Muscle layer of duodenum (tissue), 2 donors: ENCODE data around the gene SIGLEC14.

ENCODE experiments used
- H3K27ac ChIP-seq: one replicate; pipeline ENCODE4 v1.7.0; 2013; ENCODE audit warnings: mild to moderate bottlenecking, low read length
- H3K27me3 ChIP-seq: one replicate; pipeline ENCODE4 v1.7.0; 2013; ENCODE audit warnings: low read depth, mild to moderate bottlenecking, control low read depth, low read length
- H3K36me3 ChIP-seq, 2 donors: one replicate each; pipeline ENCODE4 v1.7.0; 2013; ENCODE audit warnings: low read length in 2 of 2, control low read depth in 1 of 2, mild to moderate bottlenecking in 1 of 2; ENCODE audit not compliant: insufficient read depth in 2 of 2, control insufficient read depth in 1 of 2
- H3K4me1 ChIP-seq, 2 donors: one replicate each; pipeline ENCODE4 v1.7.0; 2013; ENCODE audit warnings: low read length in 2 of 2, mild to moderate bottlenecking in 2 of 2, control low read depth in 1 of 2, moderate library complexity in 1 of 2; ENCODE audit not compliant: insufficient read depth in 2 of 2, control insufficient read depth in 1 of 2
- H3K4me3 ChIP-seq, 2 donors: one replicate each; pipeline ENCODE4 v1.7.0; 2013; ENCODE audit warnings: low read length in 2 of 2, low read depth in 1 of 2, mild to moderate bottlenecking in 1 of 2
- H3K9me3 ChIP-seq, 2 donors: one replicate each; pipeline ENCODE4 v1.7.0; 2013; ENCODE audit warnings: low read length in 2 of 2, control low read depth in 1 of 2, mild to moderate bottlenecking in 1 of 2; ENCODE audit not compliant: control insufficient read depth in 1 of 2
- donor health status: healthy.

SIGLEC14 gene

DNA sequence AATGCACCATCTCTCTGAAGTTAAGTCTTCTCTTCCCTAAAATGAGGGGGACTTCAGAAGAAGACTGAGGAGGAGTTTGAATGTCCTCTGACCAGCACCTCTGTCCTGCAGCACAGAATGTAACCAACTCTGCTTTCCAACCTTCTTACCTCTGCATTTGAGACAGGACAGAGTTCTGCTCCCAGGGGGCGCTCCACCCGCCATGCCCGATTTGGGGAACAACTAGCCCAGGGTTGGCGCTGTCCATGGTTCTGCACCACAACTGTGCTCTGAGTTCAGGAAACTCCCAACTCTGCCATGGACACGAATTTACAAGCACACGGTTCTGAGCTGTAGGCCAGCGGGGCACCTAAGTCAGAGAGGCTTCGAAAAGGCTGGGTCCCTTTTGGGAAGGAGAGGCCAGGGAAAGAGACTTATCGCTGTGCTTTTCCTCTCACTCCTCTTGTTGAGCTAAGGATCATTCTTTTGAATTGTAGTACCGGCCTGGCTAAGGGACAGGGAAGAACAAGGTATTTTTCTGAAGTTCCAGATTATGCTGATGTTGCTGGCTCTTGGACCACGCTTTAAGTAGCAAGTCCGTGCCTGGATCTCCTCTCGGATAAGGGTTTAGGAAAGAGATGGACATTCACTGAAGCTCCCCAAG lies 38.6 kb downstream of the SIGLEC14 start:
- no peaks in the 10 kb centered on the region for H3K4me1 ChIP-seq
- H3K27ac ChIP-seq: no peak overlapping the region
- H3K4me3 ChIP-seq: no peak overlapping the region
- peaks cover 6 to 8% of the 10 kb centered on the region in 2 donors for H3K9me3 ChIP-seq
- H3K27me3 ChIP-seq: no peaks in the 10 kb centered on the region
- no peaks in the 10 kb centered on the region for H3K36me3 ChIP-seq

DNA sequence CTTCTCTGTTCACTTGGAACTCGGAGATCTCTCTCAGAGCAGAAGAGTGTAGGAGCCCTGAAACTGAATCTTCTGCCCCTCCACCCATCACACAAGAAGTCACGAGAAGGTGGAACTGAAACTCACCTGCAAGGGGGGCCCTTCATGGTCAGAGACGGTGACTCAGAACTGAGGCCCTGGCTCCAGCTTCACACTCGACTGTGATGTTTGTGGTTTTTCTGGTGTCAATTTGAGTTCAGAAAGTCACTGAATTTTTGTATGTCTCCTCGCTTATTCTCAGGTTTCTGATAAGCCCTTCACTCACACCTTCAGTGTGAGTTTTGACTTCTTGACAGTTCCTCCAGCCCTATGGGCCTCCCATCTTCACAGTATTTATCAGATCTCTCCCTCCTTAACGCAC lies 39.5 kb downstream of the SIGLEC14 start:
- no peaks in the 10 kb centered on the region for H3K36me3 ChIP-seq
- H3K4me3 ChIP-seq: no peak overlapping the region
- H3K9me3 ChIP-seq: no peaks in the 10 kb centered on the region
- H3K4me1 ChIP-seq: no peaks in the 10 kb centered on the region
- H3K27ac ChIP-seq: no peak overlapping the region
- H3K27me3 ChIP-seq: no peaks in the 10 kb centered on the region

DNA sequence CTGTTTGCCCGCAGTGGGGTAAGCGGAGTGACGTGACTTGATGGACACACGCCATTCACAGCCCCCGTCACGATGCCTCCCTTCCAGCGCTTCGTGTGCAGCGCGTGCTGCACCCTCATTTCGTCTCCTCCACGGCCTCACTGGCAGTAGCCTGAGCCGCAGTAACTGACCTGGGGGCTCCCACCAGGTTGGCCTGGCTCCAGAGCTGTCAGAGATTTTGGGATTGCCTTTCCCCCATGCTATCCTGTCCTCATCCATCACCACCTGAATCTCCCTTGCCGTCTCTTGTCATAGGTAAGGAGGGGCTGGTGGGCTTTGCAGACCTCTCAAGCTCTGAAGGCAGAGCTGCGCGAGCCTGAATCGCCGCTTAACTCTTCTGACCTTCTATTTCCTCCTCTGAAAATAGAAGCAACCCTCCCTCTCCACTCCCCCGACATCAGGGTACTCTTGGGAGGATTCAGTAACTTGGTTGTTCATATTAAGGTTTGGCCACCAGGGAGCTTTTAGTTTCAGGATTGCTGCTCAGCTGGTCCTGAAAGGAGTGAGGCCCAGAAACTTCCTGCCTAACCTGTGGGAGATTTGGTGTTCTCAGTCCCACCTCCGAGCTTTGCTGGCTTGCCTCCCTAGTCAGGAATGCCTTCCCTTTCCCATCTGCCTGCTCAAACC lies 44.3 kb downstream of the SIGLEC14 start:
- no peak overlapping the region for H3K27ac ChIP-seq
- H3K4me3 ChIP-seq: no peak overlapping the region
- H3K36me3 ChIP-seq: no peaks in the 10 kb centered on the region
- peaks cover 0 to 4% of the 10 kb centered on the region in 2 donors for H3K4me1 ChIP-seq
- H3K27me3 ChIP-seq: peaks cover 6% of the 10 kb centered on the region
- no peaks in the 10 kb centered on the region for H3K9me3 ChIP-seq

GRCh38 chr19:51600940-51601580 lies 45.6 kb downstream of the SIGLEC14 start:
- Histone ChIP-seq H3K36me3 (no peaks in the 10 kb centered on the region), H3K9me3 (no peaks in the 10 kb centered on the region), H3K4me3 (no peak overlapping the region), H3K27me3 (peaks cover 6% of the 10 kb centered on the region), H3K27ac (no peak overlapping the region), H3K4me1 (peaks cover 0 to 4% of the 10 kb centered on the region in 2 donors)

- H3K9me3 ChIP-seq: no peaks in the 10 kb centered on the region
- H3K27ac ChIP-seq: no peak overlapping the region
- H3K36me3 ChIP-seq: no peaks in the 10 kb centered on the region
- H3K4me1 ChIP-seq: peaks cover 0 to 9% of the 10 kb centered on the region in 2 donors
- peaks cover 6% of the 10 kb centered on the region for H3K27me3 ChIP-seq
- H3K4me3 ChIP-seq: no peak overlapping the region
Observed at GRCh38 chr19:51599084-51599483, 47.5 kb downstream of the SIGLEC14 start.

GRCh38 chr19:51598159-51598915 lies 48.3 kb downstream of the SIGLEC14 start:
- Histone ChIP-seq H3K36me3 (no peaks in the 10 kb centered on the region), H3K4me1 (peaks cover 5 to 15% of the 10 kb centered on the region in 2 donors), H3K9me3 (no peaks in the 10 kb centered on the region), H3K27ac (no peak overlapping the region), H3K4me3 (no peak overlapping the region), H3K27me3 (peaks cover 6% of the 10 kb centered on the region)

- peak overlapping the region in 1 of 2 donors; percentile 91 for H3K4me3 ChIP-seq
- H3K27ac ChIP-seq: no peak overlapping the region
- H3K9me3 ChIP-seq: no peaks in the 10 kb centered on the region
- peaks cover 2% of the 10 kb centered on the region for H3K27me3 ChIP-seq
- H3K36me3 ChIP-seq: no peaks in the 10 kb centered on the region
- peaks cover 7 to 15% of the 10 kb centered on the region in 2 donors for H3K4me1 ChIP-seq
Observed at GRCh38 chr19:51595190-51596175, 51.1 kb downstream of the SIGLEC14 start.

DNA sequence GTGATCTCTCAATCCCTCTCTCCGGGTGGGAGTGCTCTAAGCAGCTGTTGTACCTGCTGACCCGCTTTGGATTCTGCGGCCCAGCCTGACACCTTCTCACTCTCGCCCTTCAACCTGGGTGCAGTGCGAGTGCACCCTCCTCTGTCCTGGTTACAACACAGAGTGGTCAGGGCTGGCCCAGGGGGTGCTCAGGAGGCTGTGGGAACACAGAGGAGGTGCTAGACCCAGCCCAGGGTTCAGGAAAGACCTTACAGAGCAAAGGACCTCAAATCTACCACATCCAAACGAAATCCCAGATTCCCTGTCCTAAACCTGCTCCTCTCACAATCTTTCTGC lies 51.9 kb downstream of the SIGLEC14 start:
- no peaks in the 10 kb centered on the region for H3K27me3 ChIP-seq
- no peaks in the 10 kb centered on the region for H3K9me3 ChIP-seq
- H3K27ac ChIP-seq: no peak overlapping the region
- H3K4me3 ChIP-seq: peak overlapping the region; percentile 85 to 91
- H3K36me3 ChIP-seq: no peaks in the 10 kb centered on the region
- peaks cover 7 to 15% of the 10 kb centered on the region in 2 donors for H3K4me1 ChIP-seq

DNA sequence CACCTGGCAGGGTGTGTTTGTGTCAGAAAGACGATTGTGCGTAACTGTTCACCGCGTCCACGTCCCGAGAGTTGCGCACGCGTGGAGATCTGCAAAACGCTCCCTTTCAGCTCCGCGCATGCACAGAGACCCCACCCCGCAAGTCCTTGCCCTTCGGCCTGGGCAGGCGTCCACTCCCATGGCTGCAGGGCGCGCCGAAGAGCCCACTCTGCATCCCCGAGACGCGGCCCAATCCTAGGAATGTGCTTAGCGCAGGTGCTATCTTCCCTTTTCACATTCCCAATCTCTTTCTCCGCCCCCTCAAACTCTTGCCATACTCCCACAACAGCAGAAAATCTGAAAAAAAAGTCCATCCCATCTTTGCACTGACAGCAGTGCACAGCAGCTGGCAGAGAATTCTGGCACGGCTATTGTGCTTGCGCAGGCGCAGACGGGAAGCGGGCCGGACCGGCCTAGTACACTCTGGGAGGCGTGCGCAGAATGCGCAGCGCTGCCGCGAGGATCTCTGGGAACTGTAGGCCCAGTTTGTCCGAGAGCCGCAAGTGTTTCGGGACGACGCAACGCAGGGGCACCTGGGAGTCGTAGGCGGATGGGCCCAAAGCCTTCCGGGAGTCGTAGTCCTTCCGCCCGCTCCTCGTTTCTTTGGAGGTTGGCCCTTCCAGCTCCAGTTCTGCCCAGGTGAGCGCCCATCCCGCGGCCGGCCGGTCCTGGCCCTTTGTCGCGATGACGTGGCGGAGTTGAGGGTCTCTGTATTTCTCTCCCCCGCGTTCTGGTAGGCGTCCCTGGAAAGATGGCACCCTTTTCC lies 52.5 kb downstream of the SIGLEC14 start:
- Histone ChIP-seq H3K9me3 (no peaks in the 10 kb centered on the region), H3K27ac (no peak overlapping the region), H3K4me3 (peak overlapping the region; percentile 85 to 91), H3K4me1 (peaks cover 7 to 15% of the 10 kb centered on the region in 2 donors), H3K27me3 (no peaks in the 10 kb centered on the region), H3K36me3 (no peaks in the 10 kb centered on the region)
